Central memory CD4-positive, alpha-beta T cell (primary cell): ENCODE results near the gene CDH26.
"Not testable (repeated sequence)": the region's sequence is repeated elsewhere in the genome, so short reads cannot be mapped to it uniquely, and the experiment has no call there.

ENCODE experiments used
- DNase-seq: peaks from one replicate; pipeline ENCODE4 v3.0.0; 2022

CDH26 gene

GRCh38 chr20:59942245-59942644, 16.0 kb upstream of the CDH26 start:
- DNase-seq: no peak

- DNase-seq: no peak
Measured at GRCh38 chr20:59944726-59945125, 13.5 kb upstream of the CDH26 start.

- DNase-seq: no peak
Measured at GRCh38 chr20:59945175-59945574, 13.0 kb upstream of the CDH26 start.

GRCh38 chr20:59945731-59946130, 12.5 kb upstream of the CDH26 start:
- DNase-seq: no peak

GRCh38 chr20:59947376-59947775, 10.8 kb upstream of the CDH26 start:
- no peak for DNase-seq

- DNase-seq: no peak
Measured at GRCh38 chr20:59948212-59948611, 10.0 kb upstream of the CDH26 start.

- DNase-seq: peak; percentile 63
Measured at GRCh38 chr20:59948828-59949720, 9.1 kb upstream of the CDH26 start.

- DNase-seq: no peak
Measured at GRCh38 chr20:59949911-59950310, 8.3 kb upstream of the CDH26 start.

- no peak for DNase-seq
Measured at GRCh38 chr20:59954718-59955117, 3.5 kb upstream of the CDH26 start.

- DNase-seq: no peak
Measured at GRCh38 chr20:59955131-59955796, 3.0 kb upstream of the CDH26 start.

GRCh38 chr20:59957568-59957967, 655 bp upstream of the CDH26 start:
- not testable (repeated sequence) for DNase-seq

- no peak for DNase-seq
Measured at GRCh38 chr20:59958626-59959025, 403 bp downstream of the CDH26 start.

GRCh38 chr20:59961423-59961822, 3.2 kb downstream of the CDH26 start:
- DNase-seq: no peak

- DNase-seq: no peak
Measured at GRCh38 chr20:59962155-59962554, 3.9 kb downstream of the CDH26 start.

- no peak for DNase-seq
Measured at GRCh38 chr20:59966428-59966827, 8.2 kb downstream of the CDH26 start.

- DNase-seq: no peak
Measured at GRCh38 chr20:59971428-59971827, 13.2 kb downstream of the CDH26 start.

- no peak for DNase-seq
Measured at GRCh38 chr20:59972037-59972801, 14.0 kb downstream of the CDH26 start.

- DNase-seq: no peak
Measured at GRCh38 chr20:59976156-59976782, 18.0 kb downstream of the CDH26 start.

- DNase-seq: no peak
Measured at GRCh38 chr20:59977086-59977485, 18.9 kb downstream of the CDH26 start.

GRCh38 chr20:59983076-59983475, 24.9 kb downstream of the CDH26 start:
- DNase-seq: no peak

GRCh38 chr20:59984541-59984940, 26.3 kb downstream of the CDH26 start:
- DNase-seq: no peak

GRCh38 chr20:59985164-59985563, 26.9 kb downstream of the CDH26 start:
- DNase-seq: no peak

GRCh38 chr20:59985864-59986263, 27.6 kb downstream of the CDH26 start:
- DNase-seq: no peak
